ENCODE data around the gene ABCG8.

ABCG8 gene

DNA sequence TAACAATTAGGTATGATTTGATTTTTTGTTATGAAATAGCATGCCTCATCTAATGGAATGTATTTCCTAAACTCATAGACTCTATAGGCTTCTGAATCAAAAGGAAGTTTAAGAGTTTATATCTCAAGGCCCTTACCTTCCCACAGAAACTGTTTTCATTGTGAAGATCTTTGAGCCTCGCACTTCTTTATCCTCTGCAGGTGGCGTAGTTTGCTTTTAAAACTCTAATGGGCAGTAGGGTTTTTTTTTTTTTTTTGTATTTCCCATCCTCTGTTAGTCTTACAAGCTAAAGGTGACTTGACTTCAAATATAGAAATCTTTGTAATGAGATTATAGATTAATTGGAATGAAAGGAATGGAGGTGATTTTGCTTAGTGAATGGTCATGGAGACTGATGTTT is 36.6 kb upstream of the ABCG8 start:
- Histone ChIP-seq H3K36me3 (ENCODE audit: control insufficient read depth in 1 of 2, insufficient read depth in 2 of 2, low read length in 2 of 2) (no peaks in the 10 kb centered on the region), H2BK12ac (ENCODE audit: low read length) (no peak overlapping the region), H3K27me3 (ENCODE audit: insufficient read depth, low read length) (no peaks in the 10 kb centered on the region), H3K4me2 (ENCODE audit: low read length) (no peak overlapping the region), H3K9me3 (ENCODE audit: insufficient read depth, low read depth, low read length) (no peaks in the 10 kb centered on the region), H3K9ac (ENCODE audit: low read length) (no peak overlapping the region), H3K4me3 (ENCODE audit: low read depth, low read length) (no peak overlapping the region), H2BK120ac (ENCODE audit: insufficient read depth, low read length, poor library complexity) (no peak overlapping the region), H4K12ac (ENCODE audit: low read depth, low read length) (no peak overlapping the region), H2BK5ac (ENCODE audit: low read depth, low read length, poor library complexity) (no peak overlapping the region), H4K8ac (ENCODE audit: low read depth, low read length) (no peak overlapping the region), H3K4me1 (ENCODE audit: control insufficient read depth in 1 of 2, insufficient read depth in 2 of 2, low read length in 2 of 2) (no peaks in the 10 kb centered on the region), H3K79me1 (ENCODE audit: low read length) (no peaks in the 10 kb centered on the region), H2AK5ac (ENCODE audit: low read length) (no peak overlapping the region), H3K23ac (ENCODE audit: low read length) (no peak overlapping the region), H3K14ac (ENCODE audit: low read length) (no peak overlapping the region), H2AFZ (ENCODE audit: insufficient read depth, low read length, poor library complexity) (no peak overlapping the region), H3K4ac (ENCODE audit: low read depth, low read length) (no peak overlapping the region), H4K91ac (ENCODE audit: low read depth, low read length) (no peak overlapping the region), H3K27ac (ENCODE audit: low read depth, low read length) (no peak overlapping the region), H3K79me2 (ENCODE audit: control insufficient read depth, insufficient read depth, low read length, poor library complexity) (no peaks in the 10 kb centered on the region), H3K18ac (ENCODE audit: low read length) (no peak overlapping the region)
- WGBS (ENCODE audit: extremely low coverage, insufficient coverage, insufficient read length): no CpG with 5 or more reads among the region's 2 CpGs
- no peak for DNase-seq

- Histone ChIP-seq H4K8ac (ENCODE audit: low read depth, low read length) (no peak overlapping the region), H3K4me1 (ENCODE audit: control insufficient read depth in 1 of 2, insufficient read depth in 2 of 2, low read length in 2 of 2) (no peaks in the 10 kb centered on the region), H3K79me2 (ENCODE audit: control insufficient read depth, insufficient read depth, low read length, poor library complexity) (no peaks in the 10 kb centered on the region), H2BK120ac (ENCODE audit: insufficient read depth, low read length, poor library complexity) (no peak overlapping the region), H3K4me2 (ENCODE audit: low read length) (no peak overlapping the region), H3K27ac (ENCODE audit: low read depth, low read length) (no peak overlapping the region), H3K27me3 (ENCODE audit: insufficient read depth, low read length) (no peaks in the 10 kb centered on the region), H3K36me3 (ENCODE audit: control insufficient read depth in 1 of 2, insufficient read depth in 2 of 2, low read length in 2 of 2) (no peaks in the 10 kb centered on the region), H3K4me3 (ENCODE audit: low read depth, low read length) (no peak overlapping the region), H4K91ac (ENCODE audit: low read depth, low read length) (no peak overlapping the region), H2BK5ac (ENCODE audit: low read depth, low read length, poor library complexity) (no peak overlapping the region), H3K79me1 (ENCODE audit: low read length) (no peaks in the 10 kb centered on the region), H3K9me3 (ENCODE audit: insufficient read depth, low read depth, low read length) (no peaks in the 10 kb centered on the region), H3K18ac (ENCODE audit: low read length) (no peak overlapping the region), H4K12ac (ENCODE audit: low read depth, low read length) (no peak overlapping the region), H3K14ac (ENCODE audit: low read length) (no peak overlapping the region), H2AFZ (ENCODE audit: insufficient read depth, low read length, poor library complexity) (no peak overlapping the region), H3K4ac (ENCODE audit: low read depth, low read length) (no peak overlapping the region), H3K23ac (ENCODE audit: low read length) (no peak overlapping the region), H2BK12ac (ENCODE audit: low read length) (no peak overlapping the region), H2AK5ac (ENCODE audit: low read length) (no peak overlapping the region), H3K9ac (ENCODE audit: low read length) (no peak overlapping the region)
- DNase-seq: no peak
- WGBS (ENCODE audit: extremely low coverage, insufficient coverage, insufficient read length): no CpG with 5 or more reads among the region's 1 CpG
Observed at GRCh38 chr2:43803113-43803512, 35.7 kb upstream of the ABCG8 start.

- H4K8ac ChIP-seq (ENCODE audit: low read depth, low read length): no peak overlapping the region
- no CpG with 5 or more reads among the region's 2 CpGs for WGBS (ENCODE audit: extremely low coverage, insufficient coverage, insufficient read length)
Observed at GRCh38 chr2:43806719-43807031, 32.1 kb upstream of the ABCG8 start.

DNA sequence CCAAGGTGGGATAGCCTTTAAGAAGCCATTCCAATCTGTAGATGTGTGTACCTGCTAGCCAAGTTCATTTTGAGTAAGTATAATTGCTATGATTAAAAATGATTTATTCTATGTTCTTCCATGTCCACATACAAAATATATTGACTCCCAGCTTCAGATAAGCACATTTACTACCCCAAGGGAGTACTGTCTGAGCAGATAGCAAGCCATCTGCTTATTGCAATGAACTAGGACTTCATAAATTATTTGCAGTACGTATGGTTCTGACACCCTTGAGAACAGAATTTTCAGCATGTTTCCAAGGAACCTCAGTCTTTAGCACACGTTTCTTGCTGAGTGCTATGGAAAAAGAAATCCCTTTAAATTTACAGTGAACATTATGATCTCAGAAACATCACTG is 28.3 kb upstream of the ABCG8 start:
- Histone ChIP-seq H3K4ac (ENCODE audit: low read depth, low read length) (no peak overlapping the region), H3K27ac (ENCODE audit: low read depth, low read length) (no peak overlapping the region), H2BK5ac (ENCODE audit: low read depth, low read length, poor library complexity) (no peak overlapping the region), H2AK5ac (ENCODE audit: low read length) (no peak overlapping the region), H4K8ac (ENCODE audit: low read depth, low read length) (no peak overlapping the region), H2BK120ac (ENCODE audit: insufficient read depth, low read length, poor library complexity) (no peak overlapping the region), H3K79me2 (ENCODE audit: control insufficient read depth, insufficient read depth, low read length, poor library complexity) (no peaks in the 10 kb centered on the region), H3K23ac (ENCODE audit: low read length) (no peak overlapping the region), H4K12ac (ENCODE audit: low read depth, low read length) (no peak overlapping the region), H3K27me3 (ENCODE audit: insufficient read depth, low read length) (no peaks in the 10 kb centered on the region), H2BK12ac (ENCODE audit: low read length) (no peak overlapping the region), H3K36me3 (ENCODE audit: control insufficient read depth in 1 of 2, insufficient read depth in 2 of 2, low read length in 2 of 2) (no peaks in the 10 kb centered on the region), H3K4me1 (ENCODE audit: control insufficient read depth in 1 of 2, insufficient read depth in 2 of 2, low read length in 2 of 2) (no peaks in the 10 kb centered on the region), H3K4me3 (ENCODE audit: low read depth, low read length) (no peak overlapping the region), H3K79me1 (ENCODE audit: low read length) (no peaks in the 10 kb centered on the region), H3K18ac (ENCODE audit: low read length) (no peak overlapping the region), H3K9me3 (ENCODE audit: insufficient read depth, low read depth, low read length) (no peaks in the 10 kb centered on the region), H2AFZ (ENCODE audit: insufficient read depth, low read length, poor library complexity) (no peak overlapping the region), H3K9ac (ENCODE audit: low read length) (no peak overlapping the region), H3K14ac (ENCODE audit: low read length) (no peak overlapping the region), H3K4me2 (ENCODE audit: low read length) (no peak overlapping the region), H4K91ac (ENCODE audit: low read depth, low read length) (no peak overlapping the region)
- DNase-seq: no peak
- no CpG with 5 or more reads among the region's 2 CpGs for WGBS (ENCODE audit: extremely low coverage, insufficient coverage, insufficient read length)

More at GRCh38 chr2:43806719-43807031, 32.1 kb upstream of the ABCG8 start:
- Histone ChIP-seq H2BK12ac (ENCODE audit: low read length) (no peak overlapping the region), H3K18ac (ENCODE audit: low read length) (no peak overlapping the region), H4K91ac (ENCODE audit: low read depth, low read length) (no peak overlapping the region), H3K9me3 (ENCODE audit: insufficient read depth, low read depth, low read length) (no peaks in the 10 kb centered on the region), H3K23ac (ENCODE audit: low read length) (no peak overlapping the region), H3K4ac (ENCODE audit: low read depth, low read length) (no peak overlapping the region), H3K4me2 (ENCODE audit: low read length) (no peak overlapping the region), H2BK5ac (ENCODE audit: low read depth, low read length, poor library complexity) (no peak overlapping the region), H2AK5ac (ENCODE audit: low read length) (no peak overlapping the region), H3K79me2 (ENCODE audit: control insufficient read depth, insufficient read depth, low read length, poor library complexity) (no peaks in the 10 kb centered on the region), H2BK120ac (ENCODE audit: insufficient read depth, low read length, poor library complexity) (no peak overlapping the region), H3K4me1 (ENCODE audit: control insufficient read depth in 1 of 2, insufficient read depth in 2 of 2, low read length in 2 of 2) (no peaks in the 10 kb centered on the region), H3K79me1 (ENCODE audit: low read length) (no peaks in the 10 kb centered on the region), H2AFZ (ENCODE audit: insufficient read depth, low read length, poor library complexity) (no peak overlapping the region), H3K27me3 (ENCODE audit: insufficient read depth, low read length) (no peaks in the 10 kb centered on the region), H4K12ac (ENCODE audit: low read depth, low read length) (no peak overlapping the region), H3K27ac (ENCODE audit: low read depth, low read length) (no peak overlapping the region), H3K9ac (ENCODE audit: low read length) (no peak overlapping the region), H3K14ac (ENCODE audit: low read length) (no peak overlapping the region), H3K36me3 (ENCODE audit: control insufficient read depth in 1 of 2, insufficient read depth in 2 of 2, low read length in 2 of 2) (no peaks in the 10 kb centered on the region), H3K4me3 (ENCODE audit: low read depth, low read length) (no peak overlapping the region)
- peak; percentile 4 to 44 for DNase-seq
